ENCODE results near the gene FRMD4A.

Gene FRMD4A

DNA sequence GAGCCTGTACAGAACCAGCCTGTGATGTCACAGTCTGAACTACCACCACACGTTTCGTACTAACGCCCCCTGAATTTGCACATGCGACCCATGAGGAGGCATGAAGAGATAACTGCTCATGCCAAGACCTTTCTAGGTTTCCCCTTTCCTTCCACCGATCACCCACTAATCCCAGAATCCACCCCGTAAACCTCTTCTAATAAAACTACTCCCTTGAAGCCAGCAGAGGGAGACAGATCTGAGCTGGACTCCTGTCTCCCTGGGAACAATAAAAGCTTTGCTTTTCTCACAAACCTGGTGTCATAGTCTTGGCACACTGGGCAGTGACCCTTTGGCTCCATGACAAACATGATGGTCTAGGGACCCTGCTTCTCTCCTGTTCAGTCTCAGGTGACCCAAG, 144.5 kb downstream of the FRMD4A start:
- DNase-seq (ENCODE audit: low spot score) = peak; percentile 7

DNA sequence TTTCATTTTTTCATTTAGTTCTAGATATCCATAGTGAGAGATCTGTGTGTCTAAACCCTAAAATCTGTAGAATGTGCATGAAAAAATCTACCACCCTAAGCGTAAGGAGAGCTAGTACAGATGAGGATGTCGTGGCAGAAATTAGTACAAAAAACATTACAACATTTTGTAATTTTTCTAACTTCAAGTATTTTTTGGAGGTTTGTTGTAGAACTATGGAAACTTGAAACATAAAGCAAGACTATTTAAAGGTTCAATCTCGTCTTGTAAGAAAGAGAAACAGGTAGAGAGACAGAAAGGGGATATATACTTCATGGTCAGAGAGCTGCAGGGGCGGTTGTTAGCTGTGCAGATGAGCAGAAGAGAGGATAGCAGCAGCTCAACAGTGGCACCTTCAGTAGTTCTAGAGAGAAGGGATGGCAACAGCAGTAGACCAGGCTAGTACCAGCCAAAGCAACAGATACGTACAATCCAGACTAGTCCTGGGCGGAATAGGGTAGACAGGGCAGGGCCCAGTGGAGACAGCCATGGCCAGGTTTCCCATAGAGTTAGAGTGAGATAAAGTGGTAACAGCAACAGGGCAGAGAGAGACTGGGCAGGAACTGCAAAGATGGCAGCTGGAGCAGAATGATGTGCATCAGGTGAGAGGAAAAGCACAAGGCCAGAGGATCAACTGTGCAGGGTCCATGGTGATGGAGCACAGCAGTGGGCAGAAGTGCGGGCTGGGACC, 145.2 kb downstream of the FRMD4A start:
- DNase-seq (ENCODE audit: low spot score) = peak; percentile 63

DNA sequence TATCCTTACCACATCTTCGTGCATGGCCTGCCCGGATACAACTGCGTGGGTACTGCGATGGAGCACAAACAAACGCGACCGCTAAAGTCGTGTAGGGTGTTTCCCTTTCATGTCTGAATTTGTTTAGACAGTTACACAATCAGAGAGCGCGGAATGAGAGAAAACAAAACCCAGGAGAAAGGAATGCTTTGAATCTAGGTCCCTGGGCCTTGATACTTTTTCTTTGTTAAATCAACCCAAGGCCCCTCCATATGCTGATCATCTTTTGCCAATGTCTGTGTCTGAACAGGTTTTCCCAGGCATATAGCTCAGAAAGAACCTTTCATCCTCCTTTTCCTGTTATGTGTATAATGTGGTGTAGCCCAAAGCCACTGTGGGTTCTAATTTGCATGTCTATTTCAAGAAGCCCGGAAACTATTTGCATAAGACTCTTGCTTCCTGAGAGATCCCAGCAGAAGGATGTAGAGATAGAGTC, 145.8 kb downstream of the FRMD4A start:
- DNase-seq (ENCODE audit: low spot score) = no peak

DNA sequence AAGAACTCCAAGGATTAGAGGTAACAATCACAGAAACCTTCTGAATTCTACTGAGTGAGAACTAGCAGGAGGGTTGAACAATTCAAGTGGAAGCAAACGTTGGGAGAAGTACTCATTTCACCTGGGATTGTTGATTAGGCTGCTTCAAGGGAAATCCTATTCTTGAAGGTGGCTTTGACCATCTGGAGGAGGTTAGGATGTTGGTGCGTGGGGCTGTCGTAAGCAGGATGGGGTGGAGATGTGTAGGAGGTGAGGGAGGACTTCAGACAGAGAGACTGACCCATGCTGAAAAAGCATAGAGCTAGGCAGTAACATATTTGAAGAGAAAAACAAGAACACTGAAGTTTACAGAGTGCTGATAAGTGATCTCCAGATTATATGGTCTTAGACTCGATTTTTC, 147.9 kb downstream of the FRMD4A start:
- DNase-seq (ENCODE audit: low spot score) = no peak

DNA sequence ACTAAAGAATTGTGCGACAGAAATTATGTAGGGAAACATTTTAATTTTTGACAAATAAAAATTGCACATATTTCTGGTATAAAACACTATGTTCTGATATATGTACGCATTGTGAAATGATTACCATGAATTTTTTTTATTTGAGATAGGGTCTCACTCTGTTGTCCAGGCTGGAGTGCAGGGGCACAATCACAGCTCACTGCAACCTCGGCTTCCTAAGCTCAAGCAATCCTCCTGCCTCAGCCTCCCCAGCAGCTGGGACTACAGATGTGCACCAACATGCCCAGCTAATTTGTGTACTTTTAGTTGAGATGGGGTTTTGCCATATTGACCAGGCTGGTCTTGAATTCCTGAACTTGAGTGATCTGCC, 149.2 kb downstream of the FRMD4A start:
- DNase-seq (ENCODE audit: low spot score) = no peak

DNA sequence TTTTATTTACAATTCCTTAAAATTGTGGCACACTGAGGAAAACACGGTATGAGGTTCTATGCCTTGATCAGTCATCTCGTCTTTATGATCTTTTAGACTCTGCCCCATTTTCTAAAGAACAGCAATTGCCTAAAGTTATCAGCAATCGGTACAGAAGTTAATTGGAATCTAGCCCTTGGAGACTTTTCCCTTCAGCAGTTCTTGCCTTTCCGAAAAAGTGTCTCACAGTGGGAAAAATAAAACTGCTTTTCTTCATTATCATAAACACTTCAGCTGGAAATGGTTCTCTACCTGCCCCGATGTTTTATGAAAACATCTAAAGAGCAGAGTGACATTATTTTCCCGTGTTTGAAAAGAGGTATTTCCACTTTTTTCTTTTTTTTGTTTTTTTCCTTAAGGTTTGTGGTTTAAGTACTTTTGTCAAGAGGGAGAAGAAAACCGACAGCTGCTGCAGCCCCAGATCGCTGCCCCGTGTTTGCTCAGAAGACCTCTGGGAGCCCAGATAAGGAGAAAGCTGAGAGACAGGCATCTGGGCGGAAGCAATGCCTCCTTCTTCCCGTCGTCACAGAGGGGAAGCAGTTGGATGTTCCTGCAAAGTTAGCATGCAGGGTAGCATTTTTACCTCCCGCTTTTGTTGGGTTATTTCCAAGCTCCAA, 149.7 kb downstream of the FRMD4A start:
- DNase-seq (ENCODE audit: low spot score) = no peak

DNA sequence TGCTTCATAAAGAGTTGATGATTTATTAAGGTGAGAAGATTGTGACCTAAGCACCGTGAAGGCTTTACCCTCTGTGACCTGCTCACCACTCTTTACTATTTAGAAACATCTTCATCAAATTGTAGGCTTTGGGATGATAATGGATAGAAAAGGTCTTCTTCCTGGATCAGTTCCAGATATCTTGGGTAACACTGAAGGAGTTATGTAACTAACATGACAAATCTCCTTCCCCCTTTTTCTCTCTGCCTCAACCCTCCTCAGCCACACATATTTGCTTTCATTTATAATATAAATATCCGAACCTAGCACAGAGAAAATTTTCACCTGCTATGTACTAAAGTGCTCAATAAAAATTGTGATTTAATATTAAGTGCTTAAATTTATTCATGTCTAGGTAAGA, 151.5 kb downstream of the FRMD4A start:
- DNase-seq (ENCODE audit: low spot score) = no peak

DNA sequence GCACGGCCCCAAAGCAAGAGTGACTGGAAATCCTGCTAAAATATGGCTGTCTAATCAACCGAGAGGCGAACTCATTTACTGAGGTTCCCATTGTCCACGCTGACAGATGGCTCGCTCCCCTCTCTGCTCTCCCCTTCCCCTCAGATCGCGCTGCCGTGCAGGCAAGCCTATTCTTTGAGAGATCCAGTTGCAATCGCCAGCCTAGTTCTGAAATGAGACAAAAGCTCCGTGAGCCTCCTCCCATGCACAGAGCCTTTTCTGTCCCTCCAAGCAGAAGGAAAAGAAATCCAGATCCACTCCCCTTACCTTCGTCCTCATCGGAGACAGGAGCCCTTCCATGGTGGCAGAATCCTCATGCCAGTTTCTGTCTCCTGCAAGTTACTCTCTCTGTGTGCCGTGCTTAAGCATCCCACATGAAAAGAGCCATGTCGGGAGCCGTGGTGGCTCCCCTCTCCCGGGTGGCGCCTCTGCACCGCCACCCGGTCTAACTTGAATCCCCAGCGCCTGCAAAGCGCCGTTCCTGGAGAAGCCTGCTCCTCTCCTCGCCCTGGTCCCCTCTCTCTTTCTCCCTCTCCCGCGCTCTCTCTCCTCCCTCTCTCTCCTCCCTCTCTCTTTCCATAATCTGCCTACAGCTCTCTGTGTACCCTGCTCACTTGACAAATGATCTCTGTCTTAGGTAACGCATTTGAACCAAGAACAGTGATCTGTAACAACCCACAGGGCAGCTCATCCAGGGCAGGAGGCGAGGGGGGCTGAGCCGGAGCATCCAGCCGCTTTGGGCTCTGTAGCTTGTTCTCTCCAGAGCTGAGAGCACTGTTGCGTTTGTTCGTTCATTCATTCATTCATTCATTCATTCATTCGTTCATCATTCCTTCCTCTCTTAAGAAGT, 156.8 kb downstream of the FRMD4A start:
- DNase-seq (ENCODE audit: low spot score) = no peak

DNA sequence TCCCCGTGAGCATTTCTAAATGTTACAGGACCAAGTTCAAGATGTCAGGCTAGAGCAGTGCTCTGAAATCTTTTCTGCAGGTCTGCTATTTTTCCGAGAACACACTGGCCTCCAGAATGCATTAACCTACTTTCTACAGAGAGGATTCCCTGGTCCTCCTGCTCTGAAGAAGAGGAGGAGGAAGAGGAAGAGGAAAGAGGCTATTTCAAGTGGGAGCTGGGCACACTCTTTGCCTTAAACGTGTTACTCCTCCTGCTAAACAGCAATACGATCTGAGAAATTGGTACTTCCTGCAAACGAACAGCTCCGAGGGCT, 157.4 kb downstream of the FRMD4A start:
- DNase-seq (ENCODE audit: low spot score) = no peak

DNA sequence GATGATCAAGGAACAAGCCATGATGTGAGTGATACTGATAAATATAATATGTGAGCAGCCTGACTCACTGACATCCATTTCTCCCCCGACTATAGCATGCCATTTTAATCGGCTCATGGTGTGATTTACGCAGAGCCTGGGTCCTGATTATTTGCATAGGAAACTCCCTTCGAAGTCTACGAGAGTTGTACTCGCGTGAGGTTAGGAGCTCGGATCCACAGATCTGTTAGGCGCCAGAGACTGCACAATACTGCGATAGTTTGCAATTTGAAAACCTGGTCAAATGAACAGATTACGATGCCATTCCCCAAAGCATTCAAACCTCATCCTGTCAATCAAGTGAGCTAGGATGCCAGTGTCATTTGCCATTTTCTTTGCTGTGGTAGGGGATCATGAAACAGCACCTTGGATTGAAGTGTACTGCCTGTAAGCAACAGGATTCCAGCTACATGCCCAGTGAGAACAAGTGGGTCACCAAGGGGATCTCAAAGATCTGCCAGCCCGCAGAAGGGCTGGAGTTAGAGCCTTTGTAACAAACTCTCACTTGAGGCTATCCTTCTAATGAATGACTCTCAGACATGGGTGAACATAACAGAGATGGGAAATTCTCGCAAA, 158.3 kb downstream of the FRMD4A start:
- DNase-seq (ENCODE audit: low spot score) = no peak

DNA sequence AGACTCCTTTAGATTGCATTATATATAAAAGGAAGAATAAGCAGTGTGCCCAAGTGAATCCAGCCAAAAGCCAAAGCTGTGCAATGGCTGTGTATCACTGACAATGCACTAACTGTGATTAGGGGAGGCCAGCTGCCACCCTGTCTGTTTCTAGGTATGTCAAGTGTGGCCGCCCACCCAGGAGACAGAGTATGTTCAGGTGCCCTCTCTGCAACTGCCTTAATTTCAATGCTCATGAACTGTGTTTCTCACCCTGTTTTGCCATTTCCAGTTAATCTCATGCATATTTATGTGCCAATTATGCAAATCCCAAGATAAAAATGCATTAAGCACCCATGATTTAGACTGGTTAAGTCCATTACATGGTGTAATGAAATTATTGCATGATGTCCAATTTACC, 159.4 kb downstream of the FRMD4A start:
- no peak for DNase-seq (ENCODE audit: low spot score)

DNA sequence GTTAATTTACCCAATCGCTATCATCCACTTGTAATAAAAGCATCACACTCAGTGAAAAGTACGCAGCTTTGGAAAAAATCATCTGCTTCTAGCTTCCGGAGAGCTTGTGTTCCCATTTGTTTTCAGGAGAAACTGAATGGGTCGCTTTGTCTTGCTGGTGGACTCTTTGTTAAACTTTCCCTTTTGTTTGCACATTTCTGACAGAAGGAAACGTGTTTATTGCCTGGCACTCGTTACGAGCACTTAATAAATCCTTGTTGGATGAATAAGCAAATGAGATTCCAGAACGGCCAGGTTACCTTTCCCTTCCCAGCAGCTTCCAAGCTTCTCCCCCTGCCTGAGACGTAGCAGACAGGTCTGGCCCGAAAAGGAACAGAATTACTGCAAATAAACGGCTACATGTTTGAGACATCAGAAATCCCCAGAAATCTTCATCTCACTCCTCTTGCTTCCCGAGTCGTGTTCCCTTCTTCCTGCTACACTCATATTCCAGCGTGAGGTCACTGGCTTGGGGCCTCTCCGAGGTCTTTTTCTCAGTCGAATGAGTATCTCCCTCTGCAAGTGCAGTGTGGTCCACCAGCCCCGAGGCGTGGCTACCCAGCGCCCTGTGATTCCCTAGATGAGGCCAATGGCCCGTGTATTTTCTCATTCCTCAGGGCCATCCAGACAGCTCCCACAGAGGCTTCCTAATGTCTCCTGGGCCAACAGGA, 167.2 kb downstream of the FRMD4A start:
- DNase-seq (ENCODE audit: low spot score) = no peak

DNA sequence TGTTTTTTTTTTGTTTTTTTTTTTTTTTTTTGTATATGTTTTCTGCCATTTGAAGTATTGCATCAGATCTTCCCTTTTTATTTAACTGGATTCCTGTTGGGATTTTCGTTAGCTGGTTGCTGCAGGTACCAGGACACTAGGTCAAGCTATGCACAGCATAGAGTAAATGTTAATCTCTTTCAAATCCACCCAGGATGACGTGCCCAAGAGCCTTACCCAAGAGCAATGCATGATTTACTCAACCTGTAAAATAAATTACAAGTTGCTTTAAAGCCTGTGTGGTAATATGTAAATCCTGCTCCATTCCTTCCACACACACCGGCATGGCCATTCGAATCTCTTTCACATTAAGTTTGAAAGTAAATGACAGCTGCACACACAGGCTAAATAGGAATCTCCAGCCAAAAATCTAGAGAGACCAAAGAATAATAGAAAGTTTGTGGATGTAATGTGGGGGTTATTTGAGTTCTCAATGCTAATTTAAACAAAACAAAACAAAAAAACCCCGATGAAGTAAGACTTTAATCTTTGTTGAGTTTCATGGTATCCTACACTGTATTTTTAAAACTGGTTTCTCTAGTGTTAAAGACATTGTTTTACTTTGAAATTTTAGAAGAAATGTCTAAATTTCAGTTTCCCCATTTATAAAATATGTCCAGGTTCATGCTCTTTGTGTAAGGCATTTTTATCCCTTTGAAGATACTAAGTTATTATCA, 167.9 kb downstream of the FRMD4A start:
- no peak for DNase-seq (ENCODE audit: low spot score)

DNA sequence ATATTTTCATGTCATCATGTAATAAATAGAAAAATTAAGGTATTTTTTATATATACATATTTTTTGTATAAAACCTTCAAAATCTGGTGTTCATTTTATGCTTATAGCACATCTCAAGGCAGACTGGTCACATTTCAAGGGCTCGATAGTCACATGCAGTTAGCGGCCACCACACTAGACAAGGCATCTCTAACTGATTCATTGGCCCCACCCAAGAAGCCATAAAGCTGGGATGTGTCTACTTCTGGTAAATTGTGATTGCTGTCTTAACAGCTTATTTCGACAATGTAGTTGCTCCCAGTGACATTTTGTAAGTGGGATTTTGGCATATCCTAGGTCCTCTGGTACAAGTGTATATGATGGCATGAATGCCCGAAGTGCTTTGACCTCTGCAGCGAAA, 168.7 kb downstream of the FRMD4A start:
- DNase-seq (ENCODE audit: low spot score) = no peak

DNA sequence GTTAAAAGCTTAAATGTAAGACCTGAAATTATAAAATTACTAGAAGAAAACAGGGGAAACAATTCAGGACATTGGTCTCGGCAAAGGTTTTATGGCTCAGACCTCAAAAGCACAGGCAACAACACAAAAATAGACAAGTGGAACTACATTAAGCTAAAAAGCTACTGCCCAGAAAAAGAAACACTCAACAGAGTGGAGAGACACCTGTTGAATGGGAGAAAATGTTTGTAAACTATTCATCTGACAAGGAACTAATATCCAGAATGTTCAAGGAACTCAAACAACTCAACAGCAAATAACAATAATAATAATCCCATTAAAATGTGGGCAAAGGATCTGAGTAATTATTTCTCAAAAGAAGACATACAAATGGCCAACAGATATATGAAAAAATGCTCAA, 170.4 kb downstream of the FRMD4A start:
- no peak for DNase-seq (ENCODE audit: low spot score)

DNA sequence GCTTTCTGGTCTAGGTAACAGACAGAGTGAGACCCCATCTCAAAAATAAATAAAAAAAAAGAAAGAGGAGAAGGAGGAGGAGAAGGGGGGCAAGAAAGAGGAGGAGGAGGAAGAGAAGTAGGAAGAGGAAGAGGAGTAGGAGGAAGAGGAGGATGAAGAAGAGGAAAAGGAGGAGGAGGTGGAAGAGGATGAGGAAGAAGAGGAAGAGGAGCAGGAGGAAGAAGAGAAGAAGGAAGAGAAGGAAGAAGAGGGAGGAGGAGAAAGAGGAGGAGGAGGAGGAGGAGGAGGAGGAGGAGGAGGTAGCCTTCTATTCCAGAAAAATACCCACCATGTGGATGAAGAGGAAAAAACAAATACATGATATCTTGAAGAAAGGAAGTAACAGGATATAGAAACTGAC, 172.1 kb downstream of the FRMD4A start:
- no peak for DNase-seq (ENCODE audit: low spot score)

DNA sequence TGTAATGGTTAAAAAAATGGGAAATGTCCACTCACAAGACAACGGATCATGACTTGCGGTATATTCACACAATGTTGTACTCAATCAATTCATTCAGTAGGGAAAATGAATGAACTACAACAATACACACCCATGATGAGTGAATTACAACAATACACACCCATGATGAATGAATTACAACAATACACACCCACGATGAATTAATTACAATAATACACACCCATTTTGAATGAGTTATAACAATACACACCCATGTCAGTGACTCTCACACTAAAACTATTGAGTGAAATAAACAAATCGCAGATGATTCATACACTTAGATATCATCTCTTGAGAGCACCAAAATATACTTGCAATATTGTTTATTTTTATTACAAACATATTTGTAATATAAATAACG, 174.6 kb downstream of the FRMD4A start:
- no peak for DNase-seq (ENCODE audit: low spot score)

DNA sequence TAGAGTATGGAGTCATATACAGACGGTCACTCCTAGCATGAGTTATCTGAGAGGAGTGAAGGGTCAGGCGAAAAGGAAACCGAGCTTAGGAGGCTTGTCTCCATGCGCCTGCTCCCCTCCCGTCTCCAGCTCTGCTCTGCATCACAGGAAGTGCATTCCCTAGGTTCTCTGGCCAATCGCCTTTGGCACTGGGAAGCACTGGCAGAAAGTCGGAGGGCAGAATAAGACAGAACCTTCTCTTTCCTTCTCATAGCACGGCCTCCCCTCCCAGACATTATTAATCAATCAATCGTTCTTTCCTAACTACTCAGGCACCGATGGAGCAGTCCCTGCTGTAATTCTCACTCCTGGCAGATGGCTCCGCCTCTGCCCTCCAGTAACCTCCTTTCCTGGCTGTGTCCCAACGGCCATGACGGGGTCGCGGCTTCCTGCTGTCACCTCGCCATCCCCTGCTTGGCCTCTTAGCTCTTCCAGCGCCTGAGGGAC, 177.1 kb downstream of the FRMD4A start:
- DNase-seq (ENCODE audit: low spot score) = peak; percentile 61

DNA sequence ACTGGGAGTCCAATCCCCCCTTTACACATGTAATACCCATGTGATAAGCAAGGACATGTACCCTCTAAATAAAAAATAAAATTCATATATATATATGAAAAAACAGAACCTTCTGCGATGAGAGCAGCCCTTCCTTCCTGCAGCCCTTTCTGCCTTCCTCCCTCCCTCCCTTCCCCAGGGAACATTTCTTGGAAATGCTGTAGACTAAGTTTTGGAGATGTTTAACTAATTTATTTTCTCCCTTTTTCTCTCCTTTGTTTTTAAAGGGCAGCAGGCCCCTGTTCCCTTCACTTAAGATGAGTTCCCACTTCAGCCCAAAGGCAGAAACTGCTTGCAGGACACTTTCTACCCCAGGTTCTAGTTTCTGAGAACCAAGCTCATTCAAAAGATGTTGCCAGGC, 179.2 kb downstream of the FRMD4A start:
- no peak for DNase-seq (ENCODE audit: low spot score)

DNA sequence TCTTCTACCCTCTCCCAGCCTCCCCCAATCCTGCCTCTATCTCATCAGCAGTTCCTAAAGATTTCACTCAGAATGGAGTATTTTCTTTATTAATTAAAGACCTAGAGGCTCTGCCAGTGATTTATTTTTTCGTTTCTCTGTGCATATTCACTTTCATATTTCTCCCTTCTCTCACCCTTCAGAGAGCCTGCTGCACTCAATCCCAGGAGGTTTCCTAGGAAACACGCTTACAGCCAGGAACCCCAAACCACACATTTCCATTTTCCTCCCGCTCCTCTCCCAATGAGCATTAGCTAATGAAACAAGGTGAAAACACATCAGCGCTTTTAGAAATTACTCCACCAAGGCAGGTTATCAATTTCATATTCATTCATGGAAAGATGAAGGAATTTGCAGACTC, 180.2 kb downstream of the FRMD4A start:
- DNase-seq (ENCODE audit: low spot score) = no peak

DNA sequence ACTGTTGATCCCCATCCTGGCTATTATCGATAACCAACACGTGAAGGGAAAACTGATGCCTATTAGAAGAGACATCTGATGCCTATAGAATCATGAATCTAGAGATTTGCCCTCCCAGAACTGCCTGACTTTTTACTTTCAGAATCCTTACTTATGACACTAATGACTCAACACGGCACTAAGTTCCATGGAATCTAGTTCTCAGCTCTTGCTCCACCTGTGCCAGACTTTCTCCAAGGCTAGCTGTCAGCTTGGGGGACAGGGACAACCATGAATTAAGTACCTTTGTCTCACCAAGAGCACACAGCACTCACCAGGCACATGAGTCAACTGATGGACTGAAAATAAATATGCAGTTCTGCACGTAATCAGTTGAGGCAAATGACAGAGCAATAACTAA, 184.2 kb downstream of the FRMD4A start:
- no peak for DNase-seq (ENCODE audit: low spot score)

All from kidney capillary endothelial cell (primary cell).